Right hindlimb (tissue), 1 donor: ENCODE measurements around the gene PTPN5.
"Not testable (repeated sequence)": the region's sequence is repeated elsewhere in the genome, so short reads cannot be mapped to it uniquely, and the experiment has no call there.

Experiments
- DNase-seq: peaks from one replicate; pipeline ENCODE4 v3.0.0-alpha.2; 2018

PTPN5 gene

DNA sequence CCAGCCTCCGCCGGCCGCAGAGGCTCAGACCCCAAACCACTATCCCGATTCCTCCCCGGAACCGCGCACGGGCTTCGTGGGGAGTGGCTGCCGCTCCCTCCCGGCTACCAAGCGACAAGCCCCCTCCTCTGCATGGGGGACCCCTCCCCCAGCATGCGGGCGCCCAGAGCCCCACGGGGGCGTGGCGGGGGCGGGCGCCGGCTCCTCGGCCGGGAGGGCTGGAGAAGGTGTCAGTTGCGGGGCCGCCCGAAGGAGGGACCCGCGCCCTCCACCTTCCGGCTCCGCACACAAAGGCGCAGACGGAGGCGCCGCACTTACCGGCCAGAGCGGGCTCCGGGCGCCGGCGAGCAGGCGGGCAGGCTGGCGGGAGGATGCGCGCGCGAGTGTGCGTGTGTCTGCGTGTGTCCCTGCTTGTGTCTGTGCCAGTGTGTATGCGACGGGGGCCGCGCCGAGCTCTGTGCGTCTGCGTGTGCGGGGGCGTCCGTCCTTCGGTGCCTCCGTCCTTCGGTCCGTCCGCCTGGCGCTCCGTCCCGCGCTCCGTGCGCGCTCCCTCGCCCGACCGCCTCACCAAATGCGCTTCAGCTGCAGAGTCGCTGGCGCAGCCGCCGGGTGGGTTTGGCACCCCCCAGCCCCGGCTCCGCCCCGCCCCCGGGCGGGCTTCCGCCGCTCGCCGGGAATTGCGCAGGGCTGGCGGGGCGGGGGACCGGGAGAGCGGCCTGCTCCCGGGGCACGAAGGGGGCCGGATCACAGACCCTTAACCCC is at the start of gene PTPN5:
Gene PTPN5 (minus strand): TSS at position 592 of the 762 bp plus-strand sequence. CDS start 19,840 bp downstream, outside the sequence.
- DNase-seq = no peak

DNA sequence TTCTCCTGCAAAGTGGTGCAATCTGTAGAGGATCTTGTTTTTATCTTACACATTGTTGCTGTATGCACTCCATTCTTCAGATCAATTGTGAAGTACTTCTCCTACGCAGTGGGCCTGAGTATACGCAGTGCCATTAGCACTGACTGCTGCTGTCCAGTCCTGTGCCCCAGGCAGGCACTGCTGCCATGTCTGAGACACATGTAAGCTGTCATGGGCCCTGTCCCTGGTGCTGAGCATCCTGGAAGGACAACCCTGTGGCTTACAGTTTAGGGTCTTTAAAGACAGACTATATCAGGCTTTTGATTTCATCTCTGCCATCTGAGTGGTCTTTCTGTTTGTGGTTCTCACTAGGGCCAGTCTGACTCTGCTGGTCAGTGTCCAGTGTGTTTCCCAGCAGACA is 44.8 kb upstream of the PTPN5 start:
- no peak for DNase-seq

DNA sequence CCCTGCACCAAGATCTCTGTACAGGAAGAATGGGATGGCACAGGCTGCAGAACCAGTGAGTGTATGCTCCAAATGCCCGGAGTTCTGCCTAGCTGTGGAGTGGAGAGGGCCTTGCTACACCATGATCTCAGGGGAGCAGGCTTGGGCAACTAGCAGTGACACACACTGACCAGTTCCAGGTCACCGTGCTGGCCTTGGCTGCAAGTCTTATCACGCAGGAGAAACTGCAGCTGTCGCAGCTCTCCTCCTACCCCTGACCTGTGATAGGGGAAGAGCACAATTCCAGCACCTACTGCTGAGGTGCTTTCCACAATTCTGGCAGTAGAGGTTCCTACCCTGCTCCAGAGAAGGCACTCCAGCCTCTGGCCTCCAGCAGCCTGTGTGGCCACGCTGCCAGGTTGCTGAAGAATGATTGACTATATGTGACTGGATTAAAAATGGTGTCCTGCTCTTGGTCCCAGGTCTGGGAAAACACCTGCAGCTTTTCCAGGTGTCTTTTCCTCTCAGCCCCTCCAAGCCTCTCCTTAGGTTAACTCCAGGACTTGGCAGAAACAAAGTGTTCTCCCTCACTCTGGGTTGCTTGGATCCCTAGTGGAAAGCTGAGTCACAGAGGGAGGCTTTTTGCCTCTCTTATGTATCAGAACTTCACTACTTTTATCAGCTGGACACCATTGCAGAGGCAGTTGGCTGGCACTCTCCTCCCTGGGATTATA is 43.3 kb upstream of the PTPN5 start:
- no peak for DNase-seq

DNA sequence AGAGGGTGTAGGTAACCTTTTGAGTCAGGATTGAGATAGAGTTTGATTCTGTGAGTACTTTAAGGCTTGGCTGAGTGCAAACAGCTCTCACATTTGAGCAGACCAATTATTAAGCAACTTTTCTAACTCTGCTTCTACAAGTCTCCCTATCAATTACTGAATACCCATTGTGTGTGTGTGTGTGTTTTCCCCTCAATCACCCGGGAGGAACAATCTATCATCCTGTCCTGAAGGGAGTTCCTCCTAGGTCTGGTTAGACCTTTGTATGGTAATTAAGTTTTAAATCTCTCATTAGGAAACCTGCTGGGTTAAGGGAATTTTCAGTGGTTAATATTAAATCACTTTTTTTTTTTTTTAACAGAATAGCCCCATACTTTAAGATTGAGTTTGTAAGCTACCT is 28.6 kb upstream of the PTPN5 start:
- not testable (repeated sequence) for DNase-seq

DNA sequence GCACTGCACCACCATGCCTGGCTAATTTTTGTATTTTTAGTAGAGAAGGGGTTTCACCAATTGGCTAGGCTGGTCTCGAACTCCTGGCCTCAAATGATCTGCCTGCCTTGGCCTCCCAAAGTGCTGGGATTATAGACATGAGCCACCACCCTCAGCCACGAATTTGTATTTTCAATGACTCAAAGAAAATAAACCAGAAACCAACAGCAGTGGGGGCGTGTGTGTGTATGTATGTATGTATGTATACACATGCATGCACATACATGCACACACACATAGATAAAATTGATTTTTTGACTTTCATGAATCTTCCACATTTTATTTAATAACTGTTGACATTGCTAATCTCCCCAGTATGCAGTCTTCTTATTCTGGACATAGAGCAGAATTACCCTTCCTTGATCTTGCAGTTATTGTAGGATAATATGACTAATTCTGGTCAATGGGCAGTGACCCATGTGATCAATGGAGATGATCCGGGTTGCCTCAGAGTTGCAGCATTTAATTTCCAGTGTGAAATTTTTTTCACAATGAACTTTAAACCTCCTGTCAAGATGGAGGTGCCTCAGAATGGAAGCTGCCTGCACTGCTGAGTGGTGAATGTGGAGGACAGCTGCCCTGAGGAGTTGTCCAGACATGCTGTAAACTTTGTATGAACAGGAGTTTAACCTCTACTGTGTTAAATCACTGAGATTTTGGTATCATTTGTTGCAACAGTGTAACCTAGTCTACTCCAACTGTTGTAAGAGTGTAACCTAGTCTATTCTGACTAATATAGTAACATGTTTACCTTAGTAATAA is 12.8 kb upstream of the PTPN5 start:
- DNase-seq = no peak

DNA sequence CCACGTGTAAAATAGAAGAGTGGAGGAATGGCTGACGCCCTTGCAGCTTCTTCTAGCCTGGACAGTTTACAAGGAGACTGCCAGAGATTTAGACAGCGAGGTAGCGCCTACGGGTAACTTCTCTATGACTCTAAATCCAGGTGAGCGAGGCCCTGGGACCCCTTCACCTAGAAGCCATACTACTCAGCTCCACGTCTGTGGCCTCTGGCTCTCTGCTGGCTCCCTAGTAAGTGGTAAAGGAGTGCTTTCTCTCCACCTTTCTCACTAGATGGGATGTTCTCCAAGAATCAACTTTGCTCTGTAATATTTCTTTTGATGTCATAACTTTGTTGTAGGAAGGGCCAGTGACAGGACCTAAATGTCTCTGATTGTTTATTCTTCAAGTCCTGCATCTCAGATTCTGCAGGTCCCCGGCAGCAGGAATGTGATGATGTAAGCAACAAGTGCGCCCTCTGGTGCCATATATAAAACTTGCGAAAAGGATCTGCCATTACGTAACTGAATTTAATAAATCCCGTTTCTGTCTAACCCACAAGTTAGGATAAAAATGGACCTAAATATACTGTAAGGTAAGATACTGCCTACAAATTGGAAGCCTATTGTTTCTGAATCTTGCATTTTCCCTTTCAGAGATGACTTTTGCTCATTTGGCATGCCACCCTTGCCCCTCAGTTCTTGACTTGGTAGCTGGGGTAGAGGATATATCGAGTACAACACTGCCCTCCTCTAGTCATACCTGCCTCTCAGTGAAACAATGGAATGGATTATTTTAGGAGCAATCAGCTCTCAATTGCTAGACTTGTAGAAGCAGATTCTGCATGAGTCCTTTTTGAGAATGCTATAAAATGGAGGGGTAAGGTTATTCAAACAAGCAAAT is 11.0 kb upstream of the PTPN5 start:
- peak; percentile 42 for DNase-seq

DNA sequence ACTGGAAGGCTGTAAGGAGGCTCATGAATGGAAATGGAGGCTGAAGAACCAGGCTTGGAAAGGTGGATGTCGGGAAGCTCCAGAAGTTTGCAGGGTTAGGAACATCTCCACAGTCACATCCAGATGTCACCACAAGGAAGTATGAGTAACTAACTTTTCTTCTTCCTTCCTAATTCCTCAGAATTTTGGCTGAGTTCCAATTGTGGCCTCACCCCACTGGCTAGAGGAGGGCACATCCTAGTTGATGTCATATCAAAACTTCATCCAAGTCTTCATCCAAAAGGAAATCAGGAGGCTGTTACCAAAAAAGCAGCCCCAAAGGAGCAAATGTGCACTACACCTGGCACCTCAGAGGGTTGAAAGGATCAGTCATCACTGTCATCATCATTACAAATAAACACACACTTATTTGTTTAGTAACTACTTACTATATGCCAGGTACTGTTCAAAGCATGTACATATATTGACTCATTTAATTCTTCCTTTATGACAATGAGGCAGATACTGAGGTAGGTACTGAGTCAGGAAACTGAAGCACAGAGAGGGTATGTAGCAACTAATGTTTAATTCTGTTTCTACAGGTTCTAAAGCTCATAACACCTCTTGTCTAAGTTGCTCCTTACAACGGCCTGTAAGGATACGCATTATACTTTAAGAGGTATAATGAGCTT is 7.3 kb upstream of the PTPN5 start:
- DNase-seq = no peak

DNA sequence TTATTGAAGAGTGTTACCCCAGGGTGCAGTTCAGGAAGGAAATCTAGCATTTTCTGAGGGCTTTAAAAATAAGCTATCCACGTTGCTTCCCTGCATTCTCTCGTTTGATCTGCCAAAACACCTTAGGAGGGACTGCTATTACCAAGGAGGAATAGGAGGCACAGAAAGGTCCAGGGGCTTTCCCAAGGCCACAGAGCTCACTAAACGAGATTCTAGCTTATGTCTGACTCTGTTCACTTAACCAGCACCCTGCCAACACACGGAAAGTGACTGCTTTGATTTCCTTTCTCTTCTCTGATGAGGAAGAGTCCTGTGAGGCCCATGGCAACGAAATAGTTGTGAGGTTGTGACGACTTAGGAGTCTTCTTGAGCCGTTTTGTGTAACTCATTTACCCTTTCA is 3.4 kb upstream of the PTPN5 start:
- no peak for DNase-seq

DNA sequence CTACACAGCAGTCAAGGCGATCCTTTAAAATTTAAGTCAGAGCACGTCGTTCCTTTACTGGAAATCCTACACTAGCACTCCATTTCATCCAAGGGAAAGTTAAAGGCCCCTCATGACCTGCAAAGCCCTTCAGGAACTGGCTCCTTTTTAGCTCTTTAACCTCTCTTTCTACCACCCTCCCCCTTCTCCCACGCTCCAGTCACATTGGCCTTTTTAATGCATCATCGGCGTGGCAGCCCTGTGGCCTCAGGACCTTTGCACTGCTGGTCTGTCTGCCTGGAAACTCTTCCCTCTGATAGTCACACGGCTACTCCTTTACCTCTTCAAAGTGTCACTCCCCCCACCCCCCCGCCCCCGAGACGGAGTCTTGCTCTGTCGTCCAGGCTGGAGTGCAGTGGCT is 1.2 kb upstream of the PTPN5 start:
- no peak for DNase-seq

DNA sequence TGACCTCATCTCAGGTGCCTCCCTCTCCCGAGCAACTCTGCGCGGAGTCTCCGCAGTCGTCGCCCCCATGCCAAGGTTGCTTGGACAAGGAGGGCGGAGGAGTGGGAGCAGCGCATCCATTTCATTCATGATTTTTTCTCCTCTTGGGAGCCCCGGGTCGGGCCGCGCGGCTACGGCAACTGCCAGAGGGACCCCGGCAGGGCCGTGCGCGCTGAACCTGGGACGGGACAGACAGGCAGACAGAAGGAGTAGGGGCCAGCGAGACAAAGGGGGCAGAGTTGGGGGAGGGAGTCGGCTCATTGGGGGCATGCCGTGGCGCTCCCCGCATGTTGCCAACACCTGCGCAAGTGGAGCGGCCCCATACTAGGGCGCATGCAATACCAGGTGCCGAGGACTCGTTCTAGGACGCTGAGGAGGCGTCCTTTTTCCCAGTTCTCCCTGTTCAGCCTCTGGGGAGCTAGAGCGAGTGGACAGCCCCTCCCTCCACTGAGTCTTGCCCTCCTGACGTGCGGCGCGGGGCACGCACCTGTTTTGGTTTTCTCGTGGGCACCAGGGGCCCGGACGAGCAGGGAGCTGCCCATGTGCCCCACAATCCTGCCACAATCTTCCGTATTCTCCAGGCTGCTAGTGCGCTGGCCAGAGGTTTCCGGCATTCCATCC is 501 bp upstream of the PTPN5 start:
- no peak for DNase-seq

DNA sequence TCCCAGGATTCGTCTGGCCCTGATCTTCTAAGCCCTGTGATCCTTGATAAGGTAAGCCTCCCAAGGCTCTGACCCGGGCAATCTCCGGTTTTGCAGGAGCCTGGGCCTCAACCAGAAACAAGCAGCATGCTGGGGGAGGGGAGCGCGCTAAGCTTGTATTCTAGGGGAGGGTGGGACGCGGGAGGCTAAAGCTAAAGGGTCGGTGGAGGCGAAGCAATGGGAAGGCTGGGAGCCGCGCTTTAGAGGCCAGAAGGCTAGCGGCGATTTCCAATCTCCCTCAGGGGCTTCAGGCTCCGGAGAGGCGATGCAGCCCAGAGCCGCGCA is 753 bp downstream of the PTPN5 start:
- no peak for DNase-seq

DNA sequence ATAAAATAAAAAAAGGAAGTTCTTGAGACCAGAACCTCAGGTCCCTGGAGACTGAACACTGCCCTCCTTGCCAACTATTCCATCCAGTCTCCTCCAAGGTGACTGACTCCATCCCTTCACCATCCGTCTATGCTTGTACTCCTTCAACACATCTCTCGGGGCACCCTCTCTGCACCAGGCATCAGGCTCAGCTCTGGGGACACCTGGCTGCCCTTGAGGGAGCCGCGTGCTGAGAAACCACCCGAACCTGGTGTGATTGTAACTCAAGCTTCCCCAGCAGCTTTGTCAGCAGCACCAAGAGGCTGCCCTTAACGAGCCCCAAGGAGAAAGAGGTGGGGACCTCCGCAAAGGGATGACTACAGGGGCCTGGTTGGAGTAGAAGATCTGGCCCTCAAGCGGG is 1.7 kb downstream of the PTPN5 start:
- no peak for DNase-seq

DNA sequence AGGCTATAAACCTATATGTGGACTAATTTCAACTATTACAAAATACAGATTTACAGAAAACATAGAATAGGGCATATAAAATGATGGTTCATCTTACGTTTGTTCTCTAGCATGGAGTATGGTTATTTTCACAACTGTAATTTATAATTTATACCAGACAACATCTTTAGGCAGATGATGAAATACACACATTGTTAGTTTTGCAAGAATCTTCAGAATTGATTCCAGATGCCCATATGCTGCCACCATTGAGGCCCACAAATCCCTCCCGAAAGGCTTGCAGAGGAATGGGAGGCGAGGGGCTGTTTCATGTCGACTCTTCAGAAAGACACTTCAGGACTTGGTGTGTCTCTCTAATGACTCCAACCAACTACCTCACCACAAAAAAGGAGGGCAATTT is 6.2 kb downstream of the PTPN5 start:
- no peak for DNase-seq

DNA sequence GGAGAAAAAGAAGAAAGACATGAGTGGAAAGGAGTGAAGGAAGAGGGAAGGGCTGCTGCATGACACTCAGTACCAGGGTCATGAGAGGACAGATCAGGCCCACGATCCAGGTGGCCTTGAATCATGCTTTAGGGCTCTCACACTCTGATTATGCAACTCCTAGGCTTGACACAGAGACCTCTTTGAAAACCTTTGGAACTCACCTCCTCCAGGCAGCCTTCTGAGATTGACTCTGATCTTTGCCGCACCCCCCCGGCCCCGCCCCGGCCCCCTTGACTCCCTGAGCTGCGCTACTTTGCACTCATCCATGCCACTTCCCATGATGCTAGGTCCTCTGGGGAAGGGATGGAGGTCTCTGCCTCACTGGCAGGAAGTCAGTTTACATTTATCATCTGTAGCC is 10.7 kb downstream of the PTPN5 start:
- no peak for DNase-seq

DNA sequence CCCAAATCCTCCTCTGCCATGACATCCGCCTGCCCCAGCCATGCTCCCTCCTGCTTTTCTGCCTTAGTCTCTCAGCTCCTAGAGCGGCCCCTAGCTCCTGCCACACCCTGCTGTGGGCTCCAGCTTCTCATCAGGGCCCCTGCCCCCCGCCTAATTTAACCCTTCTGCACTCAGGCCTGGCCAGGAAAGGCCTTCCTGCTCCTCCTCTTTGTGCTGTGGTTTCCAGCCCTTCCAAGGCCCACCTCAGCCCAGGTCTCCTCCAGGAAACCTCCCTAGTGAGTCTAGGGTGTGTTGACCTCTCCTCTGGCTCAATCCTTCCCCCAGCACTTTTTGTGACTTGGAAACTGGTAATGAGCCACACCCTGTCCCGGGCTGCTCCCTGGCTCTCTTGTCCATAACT is 11.3 kb downstream of the PTPN5 start:
- no peak for DNase-seq

DNA sequence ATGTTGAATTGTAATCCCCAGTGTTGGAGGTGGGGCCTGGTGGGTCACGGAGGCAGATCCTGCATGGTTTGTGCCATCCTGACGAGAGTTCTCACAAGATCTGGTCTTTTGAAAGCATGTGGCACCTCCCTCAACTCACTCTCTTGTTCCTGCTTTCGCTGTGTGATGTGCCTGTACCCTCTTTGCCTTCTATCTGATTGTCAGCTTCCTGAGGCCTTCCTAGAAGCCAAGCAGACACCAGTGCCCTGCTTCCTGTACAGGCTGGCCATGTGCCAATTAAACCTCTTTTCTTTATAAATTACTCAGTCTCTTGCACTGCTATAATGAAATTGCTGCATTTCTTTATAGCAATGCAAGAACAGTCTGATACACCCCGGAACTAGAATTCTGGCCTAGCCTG is 13.1 kb downstream of the PTPN5 start:
- no peak for DNase-seq

DNA sequence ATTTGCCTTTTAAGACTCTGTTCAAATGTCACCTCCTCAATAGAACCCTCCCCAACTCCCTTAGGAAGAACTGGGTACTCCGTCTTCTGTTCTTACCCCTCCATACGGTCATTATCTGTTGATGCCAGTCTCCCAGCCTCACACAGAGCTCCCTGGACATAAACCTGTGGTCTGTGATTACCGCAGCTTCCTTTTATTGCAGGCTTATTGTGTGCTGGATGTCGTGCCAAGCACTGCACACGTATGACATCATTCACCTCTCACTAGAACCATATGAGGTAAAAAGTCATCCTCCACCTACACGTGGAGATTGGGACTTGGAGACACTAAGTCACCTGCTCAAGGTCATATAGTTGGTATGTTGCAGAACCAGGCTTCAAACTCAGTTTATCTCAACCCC is 15.3 kb downstream of the PTPN5 start:
- no peak for DNase-seq

DNA sequence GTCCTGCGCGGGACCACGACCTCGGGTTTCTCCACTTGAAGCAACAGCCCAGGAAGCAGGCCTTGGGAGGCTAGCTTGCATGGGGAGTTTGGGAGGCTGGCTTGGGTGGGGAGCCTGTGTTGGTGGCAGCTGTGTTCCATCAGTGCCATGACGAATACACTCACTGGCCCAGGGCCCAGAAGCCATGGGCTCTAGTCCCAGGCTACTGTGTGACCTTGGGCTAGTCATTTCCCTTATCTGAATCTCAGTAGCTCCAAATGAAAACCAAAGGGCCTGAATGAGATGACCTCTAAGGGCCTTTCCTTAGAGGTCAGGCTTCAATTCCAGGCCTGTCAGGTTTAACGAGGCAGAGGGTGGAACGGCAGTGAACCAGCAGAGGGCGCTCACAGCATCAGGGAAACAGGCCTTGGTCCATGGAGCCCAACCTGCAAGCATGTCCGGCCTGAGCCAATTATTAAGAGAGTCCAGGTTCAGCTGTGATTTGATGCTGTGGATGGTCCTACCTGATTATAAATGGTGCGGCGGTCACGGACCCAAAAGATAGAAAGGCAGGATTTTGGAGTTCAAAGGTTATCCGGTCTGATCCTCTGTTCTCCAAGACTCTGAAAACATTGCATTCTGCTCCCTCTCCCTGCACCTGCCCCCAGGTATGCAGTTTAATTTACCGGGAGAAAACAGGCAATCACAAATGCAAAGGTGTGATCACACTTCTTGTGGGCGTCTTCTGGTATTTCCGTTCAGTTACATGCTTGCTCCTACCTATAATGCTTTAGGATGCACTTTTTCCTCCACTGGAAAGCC is 15.9 kb downstream of the PTPN5 start:
- no peak for DNase-seq

DNA sequence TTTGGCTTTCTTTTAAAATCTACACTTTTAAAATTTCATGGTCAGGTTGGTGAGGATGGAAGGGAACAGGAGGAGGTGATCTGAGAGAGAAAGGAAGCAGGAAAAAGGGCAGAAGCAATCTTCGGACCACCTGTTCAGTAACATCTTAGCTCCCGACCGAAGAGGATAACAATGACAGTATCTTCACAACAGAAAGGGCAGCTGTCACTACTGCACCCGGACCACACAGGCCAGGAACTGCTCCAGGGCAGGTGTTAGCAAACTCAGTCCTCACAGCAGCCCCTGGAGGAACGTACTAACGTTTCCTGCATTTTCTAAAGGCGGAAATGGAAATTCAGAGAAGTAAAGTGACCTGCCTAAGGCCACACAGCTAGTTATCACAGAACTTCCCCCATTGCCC is 16.8 kb downstream of the PTPN5 start:
- no peak for DNase-seq

DNA sequence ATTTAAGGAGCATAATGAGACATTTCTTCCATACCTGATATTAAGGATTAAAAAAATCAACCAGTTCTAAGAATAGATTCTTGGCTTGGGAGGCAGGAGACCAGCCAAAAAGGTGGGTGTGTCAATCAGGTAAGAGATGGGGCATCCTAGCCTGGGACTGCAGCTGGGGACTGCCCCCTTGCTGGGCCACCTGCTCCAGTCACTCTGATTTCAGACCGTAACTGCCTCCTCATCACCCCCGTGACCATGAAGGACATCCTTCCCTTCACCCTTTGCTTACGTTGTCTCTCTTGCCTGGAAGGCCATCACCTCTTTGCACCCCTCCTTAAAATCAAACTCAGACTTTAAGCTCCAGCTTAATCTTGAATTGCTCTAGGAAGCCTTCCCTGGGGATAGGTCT is 17.9 kb downstream of the PTPN5 start:
- no peak for DNase-seq

DNA sequence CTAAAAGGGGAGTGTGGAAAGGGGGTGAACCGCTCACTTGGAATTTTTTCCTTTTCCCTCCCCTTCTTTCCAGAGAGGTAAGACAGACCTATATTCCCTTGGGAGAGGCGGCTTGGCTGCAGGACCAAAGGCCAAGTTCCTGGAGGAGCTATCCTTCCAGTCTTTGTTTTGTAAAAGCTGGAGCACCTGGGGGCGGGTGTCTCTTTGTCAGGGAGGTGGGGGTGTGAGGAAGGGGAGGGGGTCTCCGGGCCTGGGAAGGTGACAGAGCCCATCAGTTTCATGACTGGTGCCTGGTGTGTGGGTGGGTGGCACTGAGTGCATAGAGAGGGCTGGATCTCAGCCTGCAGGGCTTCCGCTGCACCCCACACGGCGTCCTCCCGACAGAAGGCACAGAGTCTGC is 18.5 kb downstream of the PTPN5 start:
- no peak for DNase-seq
